D341Med (cell line): ENCODE data around the gene GPRC5C.
"Not testable (repeated sequence)": the region's sequence is repeated elsewhere in the genome, so short reads cannot be mapped to it uniquely, and the experiment has no call there.

Experiments used
- DNase-seq: peaks from one replicate; pipeline ENCODE4 v3.0.0; 2012; ENCODE audit warnings: low spot score

GPRC5C gene

DNA sequence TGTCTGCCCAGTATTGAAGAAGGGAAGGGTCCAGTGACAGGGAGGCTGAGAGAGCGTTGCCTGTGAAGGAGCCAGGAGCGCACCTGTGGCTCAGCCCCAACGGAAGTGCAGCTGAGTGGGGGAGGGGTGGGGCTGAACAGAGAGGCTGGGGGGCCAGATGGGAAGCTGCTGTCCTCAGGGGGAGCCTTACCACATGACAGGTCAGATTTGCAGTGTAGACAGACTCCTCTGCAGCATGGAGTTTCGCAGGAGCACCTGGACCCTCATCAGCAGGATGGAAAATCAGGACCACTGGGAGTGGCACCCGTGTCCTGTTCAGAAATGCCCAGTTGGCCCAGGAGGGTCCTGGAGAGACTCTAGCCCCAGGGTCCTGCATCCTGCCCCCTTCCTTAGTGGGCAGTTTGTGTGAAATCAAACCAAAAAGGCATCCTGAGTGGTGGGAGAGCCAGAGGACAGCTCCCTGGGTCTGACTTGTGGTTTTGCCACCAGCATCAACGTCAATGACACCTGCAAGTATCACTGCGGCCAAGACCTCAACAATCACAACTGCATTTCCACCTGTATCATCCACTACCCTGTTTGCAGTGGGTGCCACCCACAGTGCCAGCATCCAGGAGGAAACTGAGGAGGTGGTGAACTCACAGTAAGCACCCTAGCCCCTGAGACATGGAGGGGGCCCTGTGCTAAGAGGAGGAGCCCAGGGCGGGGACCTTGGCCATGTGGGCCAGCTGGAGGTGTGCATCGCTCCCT lies 42.3 kb downstream of the GPRC5C start:
- DNase-seq = no peak

DNA sequence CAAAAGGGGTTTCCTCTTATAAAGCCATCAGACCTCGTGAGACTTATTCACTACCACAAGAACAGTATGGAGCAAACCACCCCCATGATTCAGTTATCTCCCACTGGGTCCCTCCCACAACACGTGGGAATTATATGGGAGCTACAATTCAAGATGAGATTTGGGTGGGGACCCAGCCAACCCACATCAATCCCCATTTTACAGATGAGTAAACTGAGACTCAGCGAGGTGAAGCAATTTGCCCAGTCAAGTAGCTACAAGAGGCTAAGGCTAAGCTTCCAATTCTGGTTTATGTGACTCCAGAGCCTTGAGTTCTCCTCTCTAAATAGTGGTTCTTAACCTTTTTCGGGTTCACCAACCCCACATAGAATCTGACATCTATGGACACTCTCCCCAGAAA lies 43.3 kb downstream of the GPRC5C start:
- DNase-seq = no peak

DNA sequence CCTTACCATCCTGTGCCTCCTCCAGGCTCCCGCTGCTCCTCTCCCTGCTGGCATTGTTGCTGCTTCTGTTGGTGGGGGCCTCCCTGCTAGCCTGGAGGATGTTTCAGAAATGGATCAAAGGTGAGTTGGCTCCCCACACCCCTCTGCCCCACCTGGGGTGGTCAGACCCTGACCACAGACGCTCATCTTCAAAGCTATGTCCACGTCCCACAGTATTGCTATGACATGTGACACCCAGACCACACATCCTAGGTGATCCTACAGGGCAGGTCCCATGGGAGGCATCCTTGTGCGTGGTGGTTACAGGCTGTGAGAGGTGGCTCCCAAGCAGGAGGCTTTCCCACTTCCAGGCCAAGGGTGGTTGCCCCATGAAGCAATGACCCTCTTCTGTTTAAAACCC lies 45.5 kb downstream of the GPRC5C start:
- DNase-seq = no peak

DNA sequence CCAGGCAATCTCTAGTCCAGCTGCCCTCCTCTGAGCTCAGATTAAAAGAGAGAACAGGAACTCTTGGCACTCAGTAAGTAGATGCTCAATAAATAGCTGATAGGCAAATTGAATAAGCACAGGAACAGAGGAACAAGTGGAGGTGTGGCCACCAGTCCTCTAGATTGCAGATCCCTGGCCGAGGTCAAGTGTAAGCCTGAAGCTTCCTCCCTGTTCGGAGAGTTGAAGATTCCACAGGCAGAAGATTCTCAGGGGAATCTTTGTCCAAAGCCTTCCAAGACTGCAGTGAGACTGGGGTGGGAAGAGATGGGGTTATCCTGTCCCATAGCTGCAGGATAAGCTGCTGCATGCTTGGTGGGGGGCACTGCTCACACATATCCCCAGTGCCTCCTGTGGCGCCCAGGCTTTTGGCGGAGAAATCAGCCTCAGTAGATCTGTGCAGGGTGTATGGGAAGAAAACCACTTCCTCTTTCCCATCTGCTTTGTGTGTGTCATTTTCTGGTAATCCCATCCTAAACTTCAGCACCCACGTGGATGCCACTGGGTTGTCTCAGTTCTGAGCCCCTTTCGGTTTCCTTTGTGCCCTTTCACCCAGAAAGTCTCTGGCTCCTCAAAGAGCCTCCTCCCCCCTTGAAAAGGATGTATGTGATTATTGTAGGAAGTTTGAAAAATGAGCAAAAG lies 46.7 kb downstream of the GPRC5C start:
- DNase-seq = no peak

DNA sequence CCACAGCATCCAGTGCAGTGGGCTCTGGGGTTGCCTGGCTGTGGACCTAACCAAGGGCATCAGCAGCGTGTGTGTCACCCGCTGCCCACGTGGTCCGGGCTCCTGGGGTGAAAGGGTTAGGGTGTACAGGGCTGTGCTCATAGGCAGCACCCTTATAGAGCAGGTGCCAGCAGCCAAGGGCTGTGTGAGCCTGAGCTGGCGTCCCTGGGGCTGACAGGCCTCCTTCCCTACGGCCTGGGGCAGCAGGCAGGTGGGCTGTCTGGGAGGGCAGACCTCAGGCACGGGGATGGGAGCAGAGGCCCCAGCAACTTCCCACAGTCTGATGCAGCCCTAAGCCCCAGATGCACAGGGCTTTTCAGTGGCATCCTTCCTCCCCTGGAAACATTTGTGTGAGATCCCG lies 48.4 kb downstream of the GPRC5C start:
- DNase-seq = no peak

DNA sequence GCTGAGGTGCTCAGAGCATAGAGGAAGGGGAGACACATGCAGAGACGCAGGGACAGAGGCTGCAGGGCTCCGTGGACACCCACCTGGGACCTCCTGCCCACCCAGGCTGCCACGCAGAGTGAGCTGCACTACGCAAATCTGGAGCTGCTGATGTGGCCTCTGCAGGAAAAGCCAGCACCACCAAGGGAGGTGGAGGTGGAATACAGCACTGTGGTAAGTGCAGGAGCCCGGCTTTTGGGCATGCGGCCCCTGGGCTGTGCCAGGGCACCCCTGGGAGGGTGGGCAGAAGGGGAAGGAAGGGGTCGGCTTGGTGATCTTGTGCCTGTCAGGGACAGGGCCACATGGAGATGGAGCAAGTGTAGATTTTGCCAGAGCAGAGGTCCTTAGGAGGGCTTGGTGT lies 49.7 kb downstream of the GPRC5C start:
- no peak for DNase-seq

DNA sequence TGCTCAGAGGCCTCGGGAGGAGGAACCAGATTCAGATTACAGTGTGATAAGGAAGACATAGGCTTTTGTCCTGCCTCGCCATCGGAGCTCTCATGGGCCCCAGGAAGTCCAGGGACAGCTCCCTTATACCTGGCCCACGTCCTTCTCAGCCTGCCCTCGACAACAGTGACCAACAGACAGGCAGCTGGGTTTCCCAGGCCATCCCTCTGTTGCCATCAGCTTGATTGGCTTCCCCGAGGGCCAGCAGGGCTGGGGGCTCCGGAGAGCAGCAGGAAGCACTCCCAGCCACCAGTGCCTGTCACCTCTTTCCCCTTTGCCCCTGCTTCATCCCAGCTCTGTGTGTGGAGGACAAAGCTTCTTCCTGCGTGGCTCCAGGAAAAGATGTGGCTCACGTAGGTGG lies 52.2 kb downstream of the GPRC5C start:
- no peak for DNase-seq

DNA sequence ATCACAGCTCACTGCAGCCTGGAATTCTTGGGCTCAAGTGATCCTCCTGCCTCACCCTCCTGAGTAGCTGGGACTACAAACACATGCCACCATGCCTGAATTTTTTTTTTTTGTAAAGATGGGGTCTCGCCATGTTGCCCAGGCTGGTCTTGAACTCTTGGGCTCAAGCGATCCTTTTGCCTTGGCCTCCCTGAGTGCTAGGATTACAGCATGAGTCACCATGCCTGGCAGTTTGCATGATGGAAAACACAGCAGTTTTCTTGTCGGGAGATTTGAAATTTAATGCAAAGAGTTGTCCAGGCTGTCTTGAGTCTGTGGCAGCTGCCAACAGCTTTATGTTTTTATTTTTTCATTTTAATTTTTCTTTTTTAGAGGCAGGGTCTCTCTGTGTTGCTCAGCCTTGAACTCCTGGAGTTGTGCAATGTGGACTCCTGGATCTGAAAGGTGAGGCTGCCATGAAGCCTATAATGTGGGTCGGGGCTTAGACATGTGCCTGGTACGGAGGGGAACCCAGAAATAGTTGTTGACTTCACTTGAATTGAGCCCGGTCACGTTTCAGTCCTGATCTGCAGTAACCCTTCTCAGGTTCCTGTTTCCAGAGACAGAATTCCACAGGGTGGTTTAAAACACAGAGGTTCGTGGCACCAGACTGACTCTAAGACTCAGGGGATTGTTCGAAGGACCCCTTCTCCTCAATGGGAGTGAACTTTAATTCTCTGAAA lies 53.3 kb downstream of the GPRC5C start:
- no peak for DNase-seq

DNA sequence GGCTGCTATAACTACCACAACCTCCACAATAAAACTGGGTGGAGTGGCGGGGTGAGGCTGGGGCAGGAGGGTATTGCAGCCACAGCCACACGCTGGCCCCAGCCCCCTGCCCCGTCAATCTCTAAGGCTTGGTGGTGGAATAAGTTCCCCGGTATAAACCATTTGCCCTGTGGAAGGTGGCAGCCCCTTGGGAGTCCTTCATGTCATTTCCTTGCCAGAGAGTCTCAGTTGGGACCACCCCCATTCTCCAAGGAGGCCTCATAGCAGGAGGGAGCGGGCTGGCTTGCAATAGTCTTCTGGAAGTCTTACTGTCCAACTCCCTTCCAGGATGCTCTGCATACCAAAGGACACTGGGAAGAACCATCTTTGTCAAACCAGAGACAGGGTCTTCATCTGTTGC lies 54.0 kb downstream of the GPRC5C start:
- no peak for DNase-seq

DNA sequence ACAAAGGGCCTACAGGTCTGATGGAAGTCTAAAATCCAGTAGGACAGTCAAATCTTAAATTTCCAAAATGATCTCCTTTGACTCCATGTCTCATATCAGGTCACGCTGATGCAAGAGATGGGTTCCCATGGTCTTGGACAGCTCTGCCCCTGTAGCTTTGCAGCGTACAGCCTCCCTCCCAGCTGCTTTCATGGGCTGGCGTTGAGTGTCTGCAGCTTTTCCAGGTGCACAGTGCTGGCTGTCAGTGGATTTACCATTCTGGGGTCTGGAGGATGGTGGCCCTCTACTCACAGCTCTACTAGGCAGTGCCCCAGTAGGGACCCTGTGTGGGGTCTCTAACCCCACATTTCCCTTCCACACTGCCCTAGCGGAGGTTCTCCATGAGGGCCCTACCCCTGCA lies 56.4 kb downstream of the GPRC5C start:
- DNase-seq = not testable (repeated sequence)

DNA sequence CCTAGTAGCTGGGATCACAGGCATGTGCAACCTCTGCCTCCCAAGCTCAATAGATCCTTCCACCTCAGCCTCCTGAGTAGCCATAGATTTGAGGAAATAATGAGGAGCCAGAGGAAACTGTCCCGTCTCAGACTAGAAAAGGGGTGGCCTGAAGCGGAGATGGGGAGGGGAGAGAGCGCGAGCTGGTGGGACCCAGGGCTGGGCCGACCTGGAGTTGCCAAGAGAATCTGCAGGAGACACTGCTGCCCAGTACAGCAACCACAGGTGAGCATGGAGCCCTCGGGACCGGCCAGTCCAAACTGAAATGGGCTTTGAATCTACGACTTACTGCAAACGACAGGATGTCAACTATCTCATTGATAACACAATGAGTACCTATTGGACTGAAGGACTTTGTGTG lies 58.8 kb downstream of the GPRC5C start:
- DNase-seq = peak; percentile 21

DNA sequence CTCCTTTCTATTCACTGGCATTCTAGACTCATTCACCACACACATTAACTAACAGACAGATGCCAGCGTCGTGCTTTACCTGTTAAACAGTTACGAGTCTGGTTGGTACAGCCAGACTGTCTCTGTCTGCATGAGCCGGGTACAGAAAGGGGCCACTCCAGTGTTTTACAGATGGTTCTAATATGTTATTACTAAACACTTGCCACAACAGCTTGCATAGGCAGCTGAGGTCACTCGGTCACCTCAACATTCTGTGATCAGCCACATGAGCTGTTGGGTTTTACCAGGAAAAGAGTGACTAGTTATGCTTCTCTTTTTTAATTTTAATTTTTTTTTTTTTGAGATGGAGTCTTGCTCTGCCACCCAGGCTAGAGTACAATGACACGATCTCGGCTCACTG lies 59.7 kb downstream of the GPRC5C start:
- DNase-seq = no peak

DNA sequence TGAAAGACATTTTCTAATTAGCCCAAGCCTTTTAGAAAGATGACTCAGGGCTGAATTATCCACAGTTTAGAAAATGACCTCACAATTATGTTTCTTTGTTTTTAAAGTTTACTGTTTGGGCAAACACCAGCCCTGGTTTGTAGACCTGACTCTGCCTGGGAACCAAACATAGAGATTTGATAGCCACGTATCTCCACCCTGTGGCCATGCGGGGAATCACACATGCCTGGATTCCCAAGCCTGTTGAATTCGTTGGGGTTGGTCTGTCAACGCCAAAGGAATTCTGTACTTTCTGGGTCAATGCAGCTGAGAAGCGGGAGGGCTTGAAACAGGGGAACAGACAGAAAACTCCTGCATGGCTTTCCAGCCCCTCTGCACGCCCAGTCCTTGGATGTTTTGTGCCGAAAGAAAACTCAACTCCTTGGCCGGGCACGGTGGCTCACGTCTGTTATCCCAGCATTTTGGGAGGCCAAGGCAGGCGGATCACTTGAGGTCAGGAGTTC lies 61.5 kb downstream of the GPRC5C start:
- DNase-seq = peak; percentile 87
